GM12864 (cell line): ENCODE measurements around the gene ETV6.

Experiments used
- DNase-seq: peaks from one replicate; pipeline ENCODE4 v3.0.0-alpha.2; 2011; ENCODE audit warnings: low read depth
- H3K4me3 ChIP-seq: 2 replicates; pipeline ENCODE4 v1.5.1; 2011; ENCODE audit warnings: mild to moderate bottlenecking, low read depth, low read length, control low read depth
- CTCF ChIP-seq: IDR thresholded peaks from 2 replicates; pipeline ENCODE4 v1.5.1; 2011; ENCODE audit warnings: low read depth, mild to moderate bottlenecking, moderate library complexity, low read length, control low read depth, inconsistent platforms; ENCODE audit errors: missing control alignments

The ETV6 gene

GRCh38 chr12:11877102-11877826, 227.8 kb downstream of the ETV6 start:
- no peak for DNase-seq
- no peak for TF ChIP-seq CTCF
- no peak overlapping the region for H3K4me3 ChIP-seq

GRCh38 chr12:11877869-11878780, 228.7 kb downstream of the ETV6 start:
- no peak for DNase-seq
- no peak for TF ChIP-seq CTCF
- H3K4me3 ChIP-seq, result no peak overlapping the region

- no peak for TF ChIP-seq CTCF
- DNase-seq, result no peak
- H3K4me3 ChIP-seq, result no peak overlapping the region
Observed at GRCh38 chr12:11879306-11879705, 229.8 kb downstream of the ETV6 start.

- no peak for TF ChIP-seq CTCF
- no peak for DNase-seq
- no peak overlapping the region for H3K4me3 ChIP-seq
Observed at GRCh38 chr12:11880381-11880780, 230.9 kb downstream of the ETV6 start.

- no peak for TF ChIP-seq CTCF
- no peak for DNase-seq
Observed at GRCh38 chr12:11881835-11882234, 232.4 kb downstream of the ETV6 start.

GRCh38 chr12:11882301-11883019, 233.0 kb downstream of the ETV6 start:
- no peak overlapping the region for H3K4me3 ChIP-seq
- no peak for TF ChIP-seq CTCF
- DNase-seq, result no peak

More at GRCh38 chr12:11881835-11882234, 232.4 kb downstream of the ETV6 start:
- H3K4me3 ChIP-seq, result no peak overlapping the region
